ENCODE results near the gene SLC9A5.

DNA sequence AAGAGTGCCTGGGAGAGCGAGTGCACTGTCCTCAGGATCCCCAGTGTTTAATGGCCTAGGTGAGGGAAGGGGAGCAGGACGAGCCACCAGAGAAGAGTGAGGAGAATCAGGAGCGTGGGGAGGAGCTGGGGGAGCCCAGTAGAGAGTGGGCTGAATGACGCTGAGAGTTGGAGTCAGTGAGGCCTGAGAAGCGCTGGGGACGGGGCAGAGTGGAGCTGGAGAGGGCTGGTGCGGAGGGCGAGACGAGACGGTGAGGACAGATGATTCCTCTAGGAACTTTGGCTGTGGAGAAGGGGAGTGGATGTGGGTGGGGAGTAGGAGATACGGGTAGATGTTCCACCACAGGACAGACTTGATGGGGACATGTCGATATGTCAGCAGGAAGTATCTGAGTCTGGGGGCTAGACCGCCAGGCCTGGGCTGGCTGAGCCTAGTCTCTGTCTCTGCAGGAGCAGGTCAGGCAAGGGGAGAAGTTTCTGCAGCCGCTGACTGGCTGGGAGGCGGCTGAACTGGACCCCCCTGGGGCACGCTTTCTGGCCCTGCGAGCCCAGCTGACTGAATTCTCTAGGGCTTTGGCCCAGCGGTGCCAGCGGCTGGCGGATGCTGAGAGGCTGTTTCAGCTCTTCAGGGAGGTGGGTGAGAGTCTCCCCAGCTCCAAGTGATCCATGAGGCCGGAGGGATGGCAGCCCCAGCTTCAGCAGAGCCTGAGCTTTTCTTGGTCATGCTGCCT, 35.2 kb downstream of the SLC9A5 start:
- TF ChIP-seq, protein P1, sequence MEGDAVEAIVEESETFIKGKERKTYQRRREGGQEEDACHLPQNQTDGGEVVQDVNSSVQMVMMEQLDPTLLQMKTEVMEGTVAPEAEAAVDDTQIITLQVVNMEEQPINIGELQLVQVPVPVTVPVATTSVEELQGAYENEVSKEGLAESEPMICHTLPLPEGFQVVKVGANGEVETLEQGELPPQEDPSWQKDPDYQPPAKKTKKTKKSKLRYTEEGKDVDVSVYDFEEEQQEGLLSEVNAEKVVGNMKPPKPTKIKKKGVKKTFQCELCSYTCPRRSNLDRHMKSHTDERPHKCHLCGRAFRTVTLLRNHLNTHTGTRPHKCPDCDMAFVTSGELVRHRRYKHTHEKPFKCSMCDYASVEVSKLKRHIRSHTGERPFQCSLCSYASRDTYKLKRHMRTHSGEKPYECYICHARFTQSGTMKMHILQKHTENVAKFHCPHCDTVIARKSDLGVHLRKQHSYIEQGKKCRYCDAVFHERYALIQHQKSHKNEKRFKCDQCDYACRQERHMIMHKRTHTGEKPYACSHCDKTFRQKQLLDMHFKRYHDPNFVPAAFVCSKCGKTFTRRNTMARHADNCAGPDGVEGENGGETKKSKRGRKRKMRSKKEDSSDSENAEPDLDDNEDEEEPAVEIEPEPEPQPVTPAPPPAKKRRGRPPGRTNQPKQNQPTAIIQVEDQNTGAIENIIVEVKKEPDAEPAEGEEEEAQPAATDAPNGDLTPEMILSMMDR (IDR thresholded peaks at IDR 0.05), result no peak
- no peak for TF ChIP-seq EP300 (IDR thresholded peaks at IDR 0.05)
- TF ChIP-seq POLR2A (IDR thresholded peaks at IDR 0.05; ENCODE audit: low read length), result no peak
- TF ChIP-seq CHD4 (IDR thresholded peaks at IDR 0.05; ENCODE audit: borderline replicate concordance), result no peak
- TF ChIP-seq TP53 (CRISPR knock-in tag; IDR thresholded peaks at IDR 0.05), result no peak
